GM18502 (cell line): Measurements from ENCODE around the gene ENTPD2.

Source experiments
- ATAC-seq: cut with Tn5 transposase; IDR thresholded peaks from one replicate; pipeline ENCODE4 v1.9.1; 2021; ENCODE audit warnings: mild to moderate bottlenecking; ENCODE audit not compliant: unreplicated experiment, poor library complexity

ENTPD2 gene

DNA sequence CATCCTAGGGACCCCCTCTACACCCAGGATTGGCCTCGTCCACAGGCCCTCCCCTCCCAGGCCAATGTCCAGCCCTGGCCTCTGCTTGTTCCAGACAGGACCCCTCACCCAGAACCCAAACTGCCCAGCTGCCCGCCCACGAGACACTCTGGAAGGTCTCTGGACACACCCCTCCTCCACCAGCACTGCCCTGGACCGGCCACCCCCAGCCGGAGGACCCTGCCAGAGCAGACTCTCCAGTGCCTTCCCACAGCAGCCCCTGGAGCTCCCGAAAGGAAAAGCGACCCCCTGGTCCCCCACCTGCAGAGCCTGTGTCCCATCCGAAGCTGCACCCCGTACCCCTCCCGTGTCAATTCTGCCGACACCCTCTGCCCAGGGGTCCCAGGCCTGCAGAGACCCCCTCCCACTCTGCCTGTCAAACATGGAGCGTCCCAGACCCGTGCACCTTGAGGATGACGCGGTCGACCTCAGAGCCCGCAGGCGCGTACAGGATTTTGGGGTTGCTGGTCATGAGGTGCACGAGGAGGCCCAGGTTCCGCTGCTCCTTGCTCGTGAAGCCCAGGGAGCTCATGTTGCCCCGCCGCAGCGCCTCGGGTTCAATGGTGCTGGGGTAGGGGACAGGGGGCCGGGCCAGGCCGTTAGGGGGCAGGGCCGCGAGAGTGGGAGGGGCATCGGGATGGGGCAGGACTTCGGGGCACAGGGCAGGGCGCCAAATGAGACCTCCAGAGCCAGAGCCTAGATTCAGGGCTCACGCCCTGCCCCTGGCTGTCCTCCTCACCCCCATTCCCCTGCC lies 33.8 kb downstream of the ENTPD2 start:
- ATAC-seq, result no peak

- ATAC-seq, result no peak
These were observed 34.9 kb downstream of the ENTPD2 start for GRCh38 chr9:137018761-137019559.

- no peak for ATAC-seq
These were observed 35.9 kb downstream of the ENTPD2 start for GRCh38 chr9:137017791-137018497.

- ATAC-seq, result no peak
These were observed 36.8 kb downstream of the ENTPD2 start for GRCh38 chr9:137017071-137017470.

GRCh38 chr9:137016436-137016835 lies 37.4 kb downstream of the ENTPD2 start:
- ATAC-seq, result no peak

- no peak for ATAC-seq
These were observed 37.9 kb downstream of the ENTPD2 start for GRCh38 chr9:137015976-137016375.

GRCh38 chr9:137015540-137015930 lies 38.3 kb downstream of the ENTPD2 start:
- no peak for ATAC-seq

- ATAC-seq, result no peak
These were observed 38.9 kb downstream of the ENTPD2 start for GRCh38 chr9:137014776-137015539.

- no peak for ATAC-seq
These were observed 39.7 kb downstream of the ENTPD2 start for GRCh38 chr9:137014166-137014565.

DNA sequence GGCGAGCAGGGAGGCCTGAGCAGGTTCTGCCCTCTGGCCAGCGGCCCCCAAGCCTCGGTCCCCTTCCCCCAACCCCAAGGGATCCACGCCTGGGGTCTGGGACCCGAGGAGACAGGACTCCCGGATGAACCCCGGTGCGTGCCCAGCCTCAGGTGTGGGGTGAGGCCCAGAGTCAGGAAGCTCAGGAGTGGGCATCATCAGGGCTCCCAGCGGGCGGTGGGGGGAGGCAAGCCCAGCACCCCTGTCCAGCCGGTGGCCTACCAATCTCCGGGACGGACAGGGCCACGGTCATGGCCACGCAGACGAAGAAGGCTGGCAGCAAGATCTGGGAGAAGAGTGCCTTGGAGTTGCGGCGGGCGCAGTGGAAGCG lies 40.3 kb downstream of the ENTPD2 start:
- no peak for ATAC-seq

GRCh38 chr9:137012694-137013570 lies 40.9 kb downstream of the ENTPD2 start:
- ATAC-seq, result no peak

DNA sequence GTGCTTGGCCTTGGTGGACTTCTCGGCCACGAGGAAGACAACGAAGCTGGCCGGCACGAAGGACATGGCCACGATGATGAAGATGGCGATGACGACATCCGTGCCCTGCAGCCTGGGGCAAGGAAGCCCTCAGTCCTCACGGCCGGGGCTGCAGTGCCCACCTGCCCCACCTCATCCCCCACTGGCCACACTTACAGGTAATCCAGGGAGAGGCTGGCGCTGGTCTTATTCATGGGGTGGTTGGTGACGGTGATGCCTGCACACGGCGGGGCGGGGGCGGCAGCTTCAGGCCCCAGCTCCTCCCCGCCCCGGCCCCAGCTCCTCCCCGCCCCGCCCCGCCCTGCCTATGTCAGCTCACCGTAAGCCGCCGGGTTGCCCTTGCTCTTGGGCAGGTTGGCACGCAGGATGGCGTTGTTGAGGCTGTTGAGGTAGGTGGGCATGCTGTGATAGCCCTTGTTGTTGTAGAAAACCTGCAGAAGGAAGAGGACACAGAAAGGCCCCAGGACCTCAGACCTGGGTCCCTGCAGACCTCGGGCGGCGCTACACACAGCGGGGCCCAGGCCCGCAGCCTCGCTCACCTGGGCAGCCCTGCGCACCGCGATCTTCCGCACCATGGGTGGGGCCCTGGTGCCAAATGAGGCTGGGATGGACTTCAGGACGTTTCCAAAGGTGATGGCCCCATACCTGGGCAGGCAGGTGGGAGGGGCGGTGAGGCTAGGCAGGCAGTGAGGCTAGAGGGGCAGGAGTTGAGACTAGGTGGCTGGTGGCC lies 41.8 kb downstream of the ENTPD2 start:
- ATAC-seq, result no peak

- ATAC-seq, result no peak
These were observed 42.7 kb downstream of the ENTPD2 start for GRCh38 chr9:137011156-137011555.

- ATAC-seq, result no peak
These were observed 43.7 kb downstream of the ENTPD2 start for GRCh38 chr9:137009938-137010732.

GRCh38 chr9:137009217-137009616 lies 44.6 kb downstream of the ENTPD2 start:
- ATAC-seq, result no peak

GRCh38 chr9:137008312-137008711 lies 45.5 kb downstream of the ENTPD2 start:
- ATAC-seq, result no peak

GRCh38 chr9:137007816-137008270 lies 46.0 kb downstream of the ENTPD2 start:
- no peak for ATAC-seq
